H1 (cell line): ENCODE measurements around the gene NET1. TPM values are rescaled to one million over a fixed set of nuclear protein-coding genes. Genes with fewer than 3 reads are reported as not detected.

Experiments
- CTCF ChIA-PET: fragments of 300-600 bp; sonication (Branson Sonifier 250); formaldehyde crosslinking; loops from one replicate; lab custom pipeline; 2021; ENCODE audit not compliant: partially characterized antibody; lab: Charles Lee
- POLR2A ChIA-PET: fragments of 300-600 bp; sonication (Branson Sonifier 250); formaldehyde crosslinking; loops from one replicate; lab custom pipeline; 2021; ENCODE audit warnings: inconsistent platforms; ENCODE audit not compliant: partially characterized antibody; lab: Charles Lee
- DNase-seq, 2 experiments: peaks; one replicate each; pipeline versions ENCODE4 v3.0.0 to v3.0.0-alpha.2; 2010 to 2022; ENCODE audit warnings: low spot score in 2 of 2, low read depth in 1 of 2, mixed read lengths in 1 of 2
- FAIRE-seq: peaks from 2 replicates; lab custom pipeline; 2011; peaks lifted over from hg19 to GRCh38; lab: Jason Lieb, UNC
- H2AFZ ChIP-seq: 2 replicates; pipeline ENCODE4 v1.8.1; 2012; ENCODE audit warnings: low read length, inconsistent platforms
- H2AK5ac ChIP-seq: 2 replicates; pipeline ENCODE4 v1.6.1; 2013; ENCODE audit warnings: low read depth, low read length
- H2BK120ac ChIP-seq: replicated peaks from 2 replicates; pipeline ENCODE3; 2013; ENCODE audit warnings: low read depth, low read length, inconsistent platforms
- H2BK12ac ChIP-seq: 2 replicates; pipeline ENCODE4 v1.6.1; 2013; ENCODE audit warnings: low read depth, low read length
- H2BK15ac ChIP-seq: 2 replicates; pipeline ENCODE4 v1.6.1; 2013; ENCODE audit warnings: low read length
- H2BK20ac ChIP-seq: 2 replicates; pipeline ENCODE4 v1.6.1; 2013; ENCODE audit warnings: low read length
- H2BK5ac ChIP-seq: 2 replicates; pipeline ENCODE4 v1.6.1; 2013; ENCODE audit warnings: low read depth, low read length
- H3K14ac ChIP-seq: 2 replicates; pipeline ENCODE4 v1.6.1; 2013; ENCODE audit warnings: inconsistent platforms; ENCODE audit not compliant: insufficient read length
- H3K18ac ChIP-seq: 2 replicates; pipeline ENCODE4 v1.6.1; 2013; ENCODE audit warnings: low read length; ENCODE audit errors: extremely low read depth
- H3K23ac ChIP-seq: 2 replicates; pipeline ENCODE4 v1.6.1; 2013; ENCODE audit warnings: inconsistent platforms; ENCODE audit not compliant: insufficient read length
- H3K23me2 ChIP-seq: 2 replicates; pipeline ENCODE4 v1.6.1; 2013; ENCODE audit warnings: low read depth, low read length
- H3K27ac ChIP-seq: 2 replicates; pipeline ENCODE4 v1.6.1; 2011; ENCODE audit warnings: low read depth, low read length, inconsistent platforms
- H3K27me3 ChIP-seq, 4 experiments: replicated peaks in 1 of 4; 1 replicate in 1 of 4; 2 replicates in 3 of 4; pipeline versions ENCODE4 v1.6.1 to v1.8.1; 2011 to 2013; ENCODE audit warnings: low read length in 3 of 4, mild to moderate bottlenecking in 3 of 4, inconsistent platforms in 2 of 4, mixed read lengths in 2 of 4, moderate library complexity in 1 of 4; ENCODE audit not compliant: control insufficient read depth in 3 of 4, insufficient read depth in 3 of 4; ENCODE audit errors: extremely low read depth in 1 of 4
- H3K36me3 ChIP-seq, 4 experiments: 2 replicates each; pipeline versions ENCODE4 v1.6.1 to v1.8.1; 2011 to 2013; ENCODE audit warnings: mild to moderate bottlenecking in 4 of 4, low read length in 3 of 4, moderate library complexity in 2 of 4, control low read depth in 1 of 4, inconsistent platforms in 1 of 4; ENCODE audit not compliant: insufficient read depth in 4 of 4, control insufficient read depth in 2 of 4
- H3K4ac ChIP-seq: replicated peaks from 2 replicates; pipeline ENCODE3; 2013; ENCODE audit warnings: low read length, low read depth, mixed read lengths, inconsistent platforms; ENCODE audit not compliant: insufficient read length
- H3K4me1 ChIP-seq, 4 experiments: replicated peaks in 1 of 4; 1 replicate in 1 of 4; 2 replicates in 3 of 4; pipeline versions ENCODE4 v1.6.1 to v1.8.1; 2011 to 2013; ENCODE audit warnings: low read length in 3 of 4, inconsistent platforms in 2 of 4, mixed read lengths in 1 of 4; ENCODE audit not compliant: insufficient read depth in 4 of 4, control insufficient read depth in 3 of 4
- H3K4me2 ChIP-seq, 2 experiments: 2 replicates each; pipeline versions ENCODE4 v1.6.1 to v1.8.1; 2011 to 2013; ENCODE audit warnings: low read depth in 2 of 2, low read length in 2 of 2, control low read depth in 1 of 2, inconsistent platforms in 1 of 2, mild to moderate bottlenecking in 1 of 2; ENCODE audit not compliant: insufficient read depth in 1 of 2
- H3K4me3 ChIP-seq, 4 experiments: fragments of 200-600, 300-600 bp in 1 of 4; sonication (generic), shearing (Covaris generic), sonication (Bioruptor Twin) in 1 of 4; 2 replicates each; pipeline versions ENCODE4 v1.5.1 to v1.8.1; 2011 to 2016; ENCODE audit warnings: low read length in 4 of 4, low read depth in 3 of 4, control low read depth in 2 of 4, inconsistent platforms in 2 of 4, mild to moderate bottlenecking in 2 of 4, mixed read lengths in 1 of 4, moderate library complexity in 1 of 4; ENCODE audit not compliant: insufficient read depth in 2 of 4; ENCODE audit errors: extremely low read depth in 1 of 4
- H3K56ac ChIP-seq: replicated peaks from 2 replicates; pipeline ENCODE3; 2013; ENCODE audit warnings: low read depth, mild to moderate bottlenecking, mixed read lengths, low read length, inconsistent platforms; ENCODE audit not compliant: insufficient read length
- H3K79me1 ChIP-seq: 2 replicates; pipeline ENCODE4 v1.6.1; 2013; ENCODE audit warnings: low read depth, low read length, control low read depth
- H3K79me2 ChIP-seq, 2 experiments: 2 replicates each; pipeline versions ENCODE4 v1.6.1 to v1.8.1; 2012 to 2013; ENCODE audit warnings: low read length in 2 of 2, mild to moderate bottlenecking in 2 of 2, inconsistent platforms in 1 of 2; ENCODE audit not compliant: insufficient read depth in 2 of 2, control insufficient read depth in 1 of 2
- H3K9ac ChIP-seq, 4 experiments: replicated peaks in 1 of 4; 1 replicate in 1 of 4; 2 replicates in 3 of 4; pipeline versions ENCODE4 v1.6.1 to v1.8.1; 2011 to 2013; ENCODE audit warnings: low read depth in 3 of 4, low read length in 3 of 4, control low read depth in 2 of 4, mild to moderate bottlenecking in 2 of 4, moderate library complexity in 2 of 4, inconsistent platforms in 1 of 4; ENCODE audit errors: extremely low read depth in 1 of 4
- H3K9me3 ChIP-seq, 2 experiments: 2 replicates each; pipeline versions ENCODE4 v1.6.1 to v1.8.1; 2012 to 2013; ENCODE audit warnings: mild to moderate bottlenecking in 2 of 2, moderate library complexity in 2 of 2, control low read depth in 1 of 2, inconsistent platforms in 1 of 2, low read depth in 1 of 2, low read length in 1 of 2, mixed read lengths in 1 of 2; ENCODE audit not compliant: insufficient read depth in 2 of 2
- H4K20me1 ChIP-seq, 2 experiments: replicated peaks in 1 of 2; 2 replicates each; pipeline versions ENCODE3 to v1.8.1; 2011 to 2013; ENCODE audit warnings: inconsistent platforms in 2 of 2, low read length in 2 of 2, mild to moderate bottlenecking in 1 of 2; ENCODE audit not compliant: insufficient read depth in 2 of 2, control insufficient read depth in 1 of 2
- H4K5ac ChIP-seq: 2 replicates; pipeline ENCODE4 v1.6.1; 2013; ENCODE audit warnings: low read length, low read depth, mixed read lengths, inconsistent platforms; ENCODE audit not compliant: insufficient read length
- H4K8ac ChIP-seq: 2 replicates; pipeline ENCODE4 v1.8.0; 2013; ENCODE audit warnings: mild to moderate bottlenecking, moderate library complexity, low read length, inconsistent platforms; ENCODE audit not compliant: insufficient read depth; ENCODE audit errors: extremely low read depth
- H4K91ac ChIP-seq: replicated peaks from 2 replicates; pipeline ENCODE3; 2013; ENCODE audit warnings: low read length, mixed read lengths, inconsistent platforms; ENCODE audit not compliant: insufficient read length
- E2F6 ChIP-seq: IDR thresholded peaks from 2 replicates; pipeline ENCODE4 v1.6.1; 2012; ENCODE audit warnings: inconsistent platforms
- GTF2F1 ChIP-seq: IDR thresholded peaks from 2 replicates; pipeline ENCODE4 v1.6.1; 2012; ENCODE audit warnings: low read depth, low read length, improper control_type of control experiment, borderline replicate concordance
- PHF8 ChIP-seq: fragments of 200-600 bp; sonication (generic); conservative IDR thresholded peaks from 2 replicates; pipeline ENCODE4 v1.7.1; 2012; ENCODE audit warnings: low read depth, mild to moderate bottlenecking, inconsistent platforms, low read length, moderate library complexity
- RBBP5 ChIP-seq: IDR thresholded peaks from 2 replicates; pipeline ENCODE4 v1.7.1; 2012; ENCODE audit warnings: low read depth, mild to moderate bottlenecking, inconsistent platforms, low read length, moderate library complexity, borderline replicate concordance
- SAP30 ChIP-seq: fragments of 300-600 bp; sonication (generic); IDR thresholded peaks from 2 replicates; pipeline ENCODE4 v1.7.1; 2012; ENCODE audit warnings: low read length, moderate library complexity, mild to moderate bottlenecking, inconsistent platforms; ENCODE audit not compliant: insufficient read depth, insufficient replicate concordance
- SP2 ChIP-seq: IDR thresholded peaks from 2 replicates; pipeline ENCODE4 v1.6.1; 2012; ENCODE audit warnings: mild to moderate bottlenecking, low read length, inconsistent platforms
- SP4 ChIP-seq: IDR thresholded peaks from 2 replicates; pipeline ENCODE4 v1.6.1; 2012; ENCODE audit warnings: low read length, inconsistent platforms
- WGBS, 2 experiments: shearing (Covaris generic) in 1 of 2; methylation state at CpG; one replicate each; pipeline versions ENCODE4 v1.1.6 to v1.1.7; 2013 to 2015; ENCODE audit warnings: low lambda C conversion rate in 2 of 2, mixed read lengths in 2 of 2, inconsistent platforms in 1 of 2, low coverage in 1 of 2, missing lambda C conversion rate in 1 of 2; ENCODE audit not compliant: insufficient replicate concordance in 2 of 2, insufficient coverage in 1 of 2, insufficient read length in 1 of 2; ENCODE audit errors: extremely low coverage in 1 of 2, missing lambda C conversion rate in 1 of 2; 5-methylcytosine and 5-hydroxymethylcytosine counted together
- polyA plus RNA-seq, 7 experiments: library from polyadenylated mRNA; depleted of rRNA in 3 of 7; stranded (reverse) in 5 of 7; unstranded in 2 of 7; fragments of >200 nt in 5 of 7; fragments of 200-250 nt in 2 of 7; gene quantifications; 1 replicate in 5 of 7; 2 replicates in 1 of 7; 4 replicates in 1 of 7; pipeline versions ENCODE4 v1.2.1 to v1.2.3, GENCODE V29; 2011 to 2013; ENCODE audit warnings: missing spikeins in 2 of 7, mixed read lengths in 2 of 7
- total RNA-seq: library from RNA; stranded (reverse); fragmentation: NEBNext Ultra II Directional; extraction: Animal tissue kit (Norgen Biotek cat#: 25700); gene quantifications from 2 replicates; pipeline ENCODE4 v1.2.1, GENCODE V29; 2021

Gene NET1
- total and polyA plus RNA-seq, 2 of the 8 experiments (the other 6 are each of a cell fraction or from before 2014, with no cell fraction given), result 21.5 to 117 TPM

- no peak overlapping the region for H3K4me3 ChIP-seq
- H4K5ac ChIP-seq, result no peak overlapping the region
- FAIRE-seq, result no peak
- H3K9ac ChIP-seq, result no peak overlapping the region
- 95% methylated on average over 2 of the region's 2 CpGs; no CpG with 5 or more reads in 1 of the 2 experiments for WGBS, 2 experiments
- no peak overlapping the region for H3K27ac ChIP-seq
- H2AFZ ChIP-seq, result no peak overlapping the region
- H3K14ac ChIP-seq, result no peak overlapping the region
- no peak overlapping the region for H2BK5ac ChIP-seq
- H3K18ac ChIP-seq, result no peak overlapping the region
- H3K79me1 ChIP-seq, result no peaks in the 10 kb centered on the region; the same call in 1 of the 2 replicates
- H3K4me2 ChIP-seq, result no peak overlapping the region
- 0 out of 2 replicates have a peak, but pooled peaks cover 3% of the 10 kb centered on the region for H3K23me2 ChIP-seq
- peaks cover 2% of the 10 kb centered on the region in 2 experiments for H4K20me1 ChIP-seq
- H2AK5ac ChIP-seq, result no peak overlapping the region
- H3K9me3 ChIP-seq, result peaks cover 0 to 2% of the 10 kb centered on the region in 2 experiments; a peak in 1 of 4 replicates
- no peak overlapping the region for H2BK15ac ChIP-seq
- POLR2A ChIA-PET, result no interaction called here
- peaks cover 0 to 4% (median 1%) of the 10 kb centered on the region in 4 experiments; a peak in 3 of 7 replicates for H3K4me1 ChIP-seq
- H3K36me3 ChIP-seq, result peaks cover 0 to 36% (median 10%) of the 10 kb centered on the region in 4 experiments; a peak in 7 of 8 replicates
- peaks cover 0 to 44% of the 10 kb centered on the region in 2 experiments; a peak in 2 of 4 replicates for H3K79me2 ChIP-seq
- H4K91ac ChIP-seq, result no peak overlapping the region
- no peaks in the 10 kb centered on the region for H3K27me3 ChIP-seq
- H2BK12ac ChIP-seq, result no peak overlapping the region
- CTCF ChIA-PET, result interaction anchor here (0.7 to 5.6 kb wide), 3 partner anchors 10 to 136 kb away, joined by 3 to 28 read pairs (median 4); no protein-coding TSS in a partner anchor
- H2BK20ac ChIP-seq, result no peak overlapping the region
- no peak overlapping the region for H3K56ac ChIP-seq
- H3K4ac ChIP-seq, result no peak overlapping the region
- no peak for DNase-seq
- no peak overlapping the region for H3K23ac ChIP-seq
- no peak overlapping the region for H4K8ac ChIP-seq
- no peak overlapping the region for H2BK120ac ChIP-seq
- TF ChIP-seq GTF2F1, result no peak
- no peak for TF ChIP-seq PHF8
- no peak for TF ChIP-seq E2F6
- no peak for TF ChIP-seq SP2
- TF ChIP-seq SP4, result no peak
- TF ChIP-seq RBBP5, result no peak
- no peak for TF ChIP-seq SAP30
These were observed 15.8 kb downstream of the NET1 start for GRCh38 chr10:5428133-5428532.
